Measurements from ENCODE around the gene KLHL6. TPM values are rescaled to one million over a fixed set of nuclear protein-coding genes. Genes with fewer than 3 reads are reported as not detected.

KLHL6 gene
- total RNA-seq, 2 experiments from 2014 or later, result 34.1 to 36.9 TPM

- DNase-seq (no peak), ATAC-seq (ENCODE audit: low read depth) (peak; percentile 31)
- peaks cover 40% of the 10 kb centered on the region for H3K4me1 Mint-ChIP-seq
- H3K27me3 Mint-ChIP-seq, result no peaks in the 10 kb centered on the region
- POLR2A ChIA-PET, result interaction anchor here (1.6 to 2.0 kb wide), 2 partner anchors 27 to 33 kb away, joined by 4 to 10 read pairs; no protein-coding TSS in a partner anchor
- H3K27ac Mint-ChIP-seq, result peak overlapping the region; percentile 86
- no peaks in the 10 kb centered on the region for H3K9me3 Mint-ChIP-seq
- H3K36me3 Mint-ChIP-seq, result peaks cover 17% of the 10 kb centered on the region
- peak overlapping the region; percentile 98 for H3K4me3 Mint-ChIP-seq
Measured at GRCh38 chr3:183554377-183554776, 1.1 kb downstream of the KLHL6 start.

- Mint-ChIP-seq H3K4me1 (peaks cover 43% of the 10 kb centered on the region), H3K36me3 (peaks cover 17% of the 10 kb centered on the region), H3K4me3 (peak overlapping the region; percentile 98), H3K27me3 (no peaks in the 10 kb centered on the region), H3K27ac (peak overlapping the region; percentile 86), H3K9me3 (no peaks in the 10 kb centered on the region)
- no peak for ATAC-seq (ENCODE audit: low read depth)
- DNase-seq, result no peak
- POLR2A ChIA-PET, result interaction anchor here (0.7 to 2.0 kb wide), 5 partner anchors 12 to 78 kb away, joined by 3 to 10 read pairs (median 5); no protein-coding TSS in a partner anchor
Measured at GRCh38 chr3:183553334-183554026, 2.0 kb downstream of the KLHL6 start.

- H3K4me3 Mint-ChIP-seq, result peak overlapping the region; percentile 13
- no peaks in the 10 kb centered on the region for H3K9me3 Mint-ChIP-seq
- no peak for ATAC-seq (ENCODE audit: low read depth)
- H3K27me3 Mint-ChIP-seq, result no peaks in the 10 kb centered on the region
- POLR2A ChIA-PET, result interaction anchor here (1.2 kb wide), 1 partner anchor 12 kb away, joined by 4 read pairs; no protein-coding TSS in a partner anchor
- H3K36me3 Mint-ChIP-seq, result peaks cover 22% of the 10 kb centered on the region
- no peak overlapping the region for H3K27ac Mint-ChIP-seq
- DNase-seq, result no peak
- peaks cover 47% of the 10 kb centered on the region for H3K4me1 Mint-ChIP-seq
Measured at GRCh38 chr3:183551930-183552329, 3.6 kb downstream of the KLHL6 start.

GRCh38 chr3:183548262-183548769, 7.2 kb downstream of the KLHL6 start:
- peaks cover 20% of the 10 kb centered on the region for H3K36me3 Mint-ChIP-seq
- ATAC-seq (ENCODE audit: low read depth) (no peak), DNase-seq (no peak)
- no peak overlapping the region for H3K4me3 Mint-ChIP-seq
- peaks cover 35% of the 10 kb centered on the region for H3K4me1 Mint-ChIP-seq
- no peaks in the 10 kb centered on the region for H3K9me3 Mint-ChIP-seq
- H3K27ac Mint-ChIP-seq, result no peak overlapping the region
- H3K27me3 Mint-ChIP-seq, result no peaks in the 10 kb centered on the region
- POLR2A ChIA-PET, result interaction anchor here (0.5 kb wide), 1 partner anchor 382 kb away, joined by 3 read pairs; no protein-coding TSS in a partner anchor

- Mint-ChIP-seq H3K4me1 (peaks cover 38% of the 10 kb centered on the region), H3K27ac (no peak overlapping the region), H3K27me3 (no peaks in the 10 kb centered on the region)
Measured at GRCh38 chr3:183546625-183547024, 8.9 kb downstream of the KLHL6 start.

GRCh38 chr3:183545708-183546107, 9.8 kb downstream of the KLHL6 start:
- Mint-ChIP-seq H3K27me3 (no peaks in the 10 kb centered on the region), H3K4me3 (no peak overlapping the region), H3K9me3 (no peaks in the 10 kb centered on the region), H3K27ac (no peak overlapping the region), H3K4me1 (peaks cover 41% of the 10 kb centered on the region), H3K36me3 (peaks cover 17% of the 10 kb centered on the region)
- DNase-seq (no peak), ATAC-seq (ENCODE audit: low read depth) (no peak)
- POLR2A ChIA-PET, result no interaction called here

More at GRCh38 chr3:183546625-183547024, 8.9 kb downstream of the KLHL6 start:
- H3K4me3 Mint-ChIP-seq, result no peak overlapping the region
- no peak for ATAC-seq (ENCODE audit: low read depth)
- H3K9me3 Mint-ChIP-seq, result no peaks in the 10 kb centered on the region
- peaks cover 22% of the 10 kb centered on the region for H3K36me3 Mint-ChIP-seq
- POLR2A ChIA-PET, result interaction anchor here (0.7 kb wide), 1 partner anchor 35 kb away, joined by 3 read pairs; no protein-coding TSS in a partner anchor
- no peak for DNase-seq

GRCh38 chr3:183542355-183542754, 13.2 kb downstream of the KLHL6 start:
- Mint-ChIP-seq H3K4me1 (peaks cover 47% of the 10 kb centered on the region), H3K4me3 (peak overlapping the region; percentile 72), H3K9me3 (no peaks in the 10 kb centered on the region), H3K36me3 (peaks cover 19% of the 10 kb centered on the region), H3K27ac (peak overlapping the region; percentile 79), H3K27me3 (no peaks in the 10 kb centered on the region)
- no peak for ATAC-seq (ENCODE audit: low read depth)
- POLR2A ChIA-PET, result interaction anchor here (2.2 to 2.3 kb wide), 2 partner anchors 14 to 18 kb away, joined by 6 to 7 read pairs; no protein-coding TSS in a partner anchor
- DNase-seq, result no peak

GRCh38 chr3:183541738-183542137, 13.8 kb downstream of the KLHL6 start:
- Mint-ChIP-seq H3K27ac (peak overlapping the region; percentile 79), H3K4me3 (peak overlapping the region; percentile 72), H3K36me3 (peaks cover 18% of the 10 kb centered on the region), H3K4me1 (peaks cover 48% of the 10 kb centered on the region), H3K27me3 (no peaks in the 10 kb centered on the region), H3K9me3 (no peaks in the 10 kb centered on the region)
- no peak for DNase-seq
- peak; percentile 75 for ATAC-seq (ENCODE audit: low read depth)
- POLR2A ChIA-PET, result interaction anchor here (0.7 to 2.3 kb wide), 7 partner anchors 11 to 96 kb away, joined by 3 to 8 read pairs (median 6); no protein-coding TSS in a partner anchor

GRCh38 chr3:183541235-183541655, 14.3 kb downstream of the KLHL6 start:
- no peaks in the 10 kb centered on the region for H3K9me3 Mint-ChIP-seq

GRCh38 chr3:183540501-183541234, 14.8 kb downstream of the KLHL6 start:
- no peaks in the 10 kb centered on the region for H3K27me3 Mint-ChIP-seq
- H3K27ac Mint-ChIP-seq, result peak overlapping the region; percentile 79
- DNase-seq, result no peak
- POLR2A ChIA-PET, result interaction anchor here (1.1 to 2.3 kb wide), 9 partner anchors 11 to 97 kb away, joined by 3 to 8 read pairs (median 4); no protein-coding TSS in a partner anchor
- peak overlapping the region; percentile 72 for H3K4me3 Mint-ChIP-seq
- H3K4me1 Mint-ChIP-seq, result peaks cover 49% of the 10 kb centered on the region
- no peaks in the 10 kb centered on the region for H3K9me3 Mint-ChIP-seq
- peaks cover 18% of the 10 kb centered on the region for H3K36me3 Mint-ChIP-seq
- peak; percentile 31 for ATAC-seq (ENCODE audit: low read depth)

More at GRCh38 chr3:183541235-183541655, 14.3 kb downstream of the KLHL6 start:
- DNase-seq (no peak), ATAC-seq (ENCODE audit: low read depth) (peak; percentile 34)
- peaks cover 18% of the 10 kb centered on the region for H3K36me3 Mint-ChIP-seq
- peaks cover 50% of the 10 kb centered on the region for H3K4me1 Mint-ChIP-seq
- no peaks in the 10 kb centered on the region for H3K27me3 Mint-ChIP-seq
- POLR2A ChIA-PET, result interaction anchor here (0.7 to 2.3 kb wide), 9 partner anchors 12 to 96 kb away, joined by 3 to 8 read pairs (median 4); no protein-coding TSS in a partner anchor
- H3K27ac Mint-ChIP-seq, result peak overlapping the region; percentile 79
- H3K4me3 Mint-ChIP-seq, result peak overlapping the region; percentile 72

- Mint-ChIP-seq H3K4me3 (peak overlapping the region; percentile 26), H3K4me1 (peaks cover 49% of the 10 kb centered on the region), H3K27me3 (no peaks in the 10 kb centered on the region), H3K27ac (peak overlapping the region; percentile 79), H3K36me3 (peaks cover 18% of the 10 kb centered on the region), H3K9me3 (no peaks in the 10 kb centered on the region)
- POLR2A ChIA-PET, result interaction anchor here (1.2 to 2.3 kb wide), 3 partner anchors 12 to 21 kb away, joined by 3 to 6 read pairs (median 4); no protein-coding TSS in a partner anchor
- DNase-seq, result no peak
- ATAC-seq (ENCODE audit: low read depth), result no peak
Measured at GRCh38 chr3:183539811-183540210, 15.7 kb downstream of the KLHL6 start.

GRCh38 chr3:183538486-183538885, 17.0 kb downstream of the KLHL6 start:
- Mint-ChIP-seq H3K36me3 (peaks cover 15% of the 10 kb centered on the region), H3K9me3 (no peaks in the 10 kb centered on the region), H3K4me1 (peaks cover 46% of the 10 kb centered on the region), H3K4me3 (no peak overlapping the region), H3K27me3 (no peaks in the 10 kb centered on the region), H3K27ac (no peak overlapping the region)
- POLR2A ChIA-PET, result interaction anchor here (0.8 kb wide), 1 partner anchor 17 kb away, joined by 3 read pairs; the partner anchor contains the start of gene KLHL6
- DNase-seq, result no peak
- ATAC-seq (ENCODE audit: low read depth), result no peak

- ATAC-seq (ENCODE audit: low read depth) (no peak), DNase-seq (no peak)
- H3K9me3 Mint-ChIP-seq, result no peaks in the 10 kb centered on the region
- peaks cover 44% of the 10 kb centered on the region for H3K4me1 Mint-ChIP-seq
- H3K27me3 Mint-ChIP-seq, result no peaks in the 10 kb centered on the region
- peaks cover 18% of the 10 kb centered on the region for H3K36me3 Mint-ChIP-seq
- no peak overlapping the region for H3K4me3 Mint-ChIP-seq
- peak overlapping the region; percentile 12 for H3K27ac Mint-ChIP-seq
- POLR2A ChIA-PET, result interaction anchor here (0.7 to 1.3 kb wide), 3 partner anchors 9 to 22 kb away, joined by 3 read pairs; no protein-coding TSS in a partner anchor
Measured at GRCh38 chr3:183537295-183537730, 18.2 kb downstream of the KLHL6 start.

All from activated naive CD8-positive, alpha-beta T cell treated with anti-CD3 and anti-CD28 coated beads, Interleukin-2, amount 10 ng/mL, durations not matched to agents 7 days and 5 days (primary cell).